GM19397 (cell line): ENCODE data around the gene SACS.

Experiments used
- ATAC-seq: cut with Tn5 transposase; IDR thresholded peaks from one replicate; pipeline ENCODE4 v1.9.1; 2021; ENCODE audit warnings: mild to moderate bottlenecking, moderate library complexity; ENCODE audit not compliant: unreplicated experiment

Gene SACS

GRCh38 chr13:23372264-23372906, 61.1 kb downstream of the SACS start:
- ATAC-seq: no peak

DNA sequence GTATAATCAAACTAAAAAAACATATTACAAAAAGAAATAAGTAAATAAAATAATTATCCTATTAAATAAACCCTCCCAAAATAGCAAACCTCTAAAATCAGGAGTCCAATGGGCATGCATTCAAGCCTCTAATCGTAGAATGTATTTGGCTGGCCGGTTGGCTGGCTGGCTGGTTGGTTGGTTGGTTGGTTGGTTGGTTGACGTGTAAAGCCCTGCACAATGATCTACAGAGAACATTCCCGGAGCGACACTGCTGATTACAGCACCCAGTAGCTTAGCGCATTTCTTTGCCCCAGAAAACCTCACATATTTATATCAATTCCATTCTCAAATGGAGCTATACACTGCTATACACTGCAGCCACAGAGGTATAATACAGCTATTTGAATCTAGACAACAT, 65.6 kb downstream of the SACS start:
- no peak for ATAC-seq

- no peak for ATAC-seq
Observed at GRCh38 chr13:23365652-23366051, 67.8 kb downstream of the SACS start.

- no peak for ATAC-seq
Observed at GRCh38 chr13:23359882-23360281, 73.6 kb downstream of the SACS start.

DNA sequence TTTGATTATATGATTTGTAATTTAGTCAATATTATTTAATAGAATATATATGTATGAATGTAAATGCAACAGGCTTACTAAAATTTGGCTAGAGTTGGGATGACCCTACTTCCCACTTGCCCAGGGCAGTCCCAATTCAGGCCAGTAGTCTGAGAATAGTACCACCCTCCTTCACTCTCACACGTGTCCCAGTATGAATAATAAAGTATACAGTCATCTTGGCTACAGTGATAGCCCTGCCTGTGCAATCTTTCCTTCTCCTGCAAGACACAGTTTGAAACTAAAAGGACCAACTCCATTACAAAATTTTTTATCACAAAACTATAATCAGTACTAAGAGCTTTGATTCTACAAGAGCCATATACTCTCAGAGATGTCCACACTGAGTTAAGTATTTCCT, 76.2 kb downstream of the SACS start:
- ATAC-seq: no peak

- no peak for ATAC-seq
Observed at GRCh38 chr13:23356368-23356767, 77.1 kb downstream of the SACS start.

DNA sequence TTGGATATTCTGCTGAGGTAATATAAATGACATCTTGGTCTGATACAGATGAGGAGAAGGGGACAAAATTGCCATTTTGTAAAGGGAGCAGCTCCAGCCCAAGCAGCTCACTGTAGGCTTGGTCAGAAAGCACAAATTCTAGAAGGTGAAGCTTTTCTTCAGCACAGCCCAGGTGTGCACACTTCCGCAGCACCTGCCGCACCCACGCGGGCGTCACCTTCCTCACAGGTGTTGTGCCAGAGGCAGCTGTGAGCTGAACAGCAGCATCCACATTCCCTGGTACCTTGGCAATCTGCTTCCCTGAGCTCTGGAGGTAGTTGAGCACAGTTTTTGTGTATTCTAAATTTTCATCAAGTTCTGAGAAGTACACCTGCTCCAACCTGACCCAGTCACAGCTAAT, 79.0 kb downstream of the SACS start:
- no peak for ATAC-seq

DNA sequence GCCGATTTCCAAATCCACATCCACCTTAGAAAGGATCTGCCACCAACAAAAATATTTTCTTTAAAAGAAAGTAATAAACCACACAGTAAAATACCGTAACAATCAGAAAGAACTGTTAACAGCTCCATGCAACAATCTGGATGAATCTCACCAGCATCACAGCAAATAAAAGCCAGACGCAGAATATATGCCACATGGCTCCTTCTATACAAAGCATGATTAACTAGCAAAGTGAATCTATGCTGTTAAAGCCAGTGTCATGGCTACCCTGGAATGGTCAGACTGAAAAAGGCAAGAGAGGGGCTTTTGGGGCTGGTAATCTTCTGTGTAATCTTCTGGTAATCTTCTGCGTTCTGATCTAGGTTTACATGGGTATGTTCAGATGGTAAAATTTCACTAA, 81.3 kb downstream of the SACS start:
- ATAC-seq: no peak

- ATAC-seq: no peak
Observed at GRCh38 chr13:23350009-23350408, 83.5 kb downstream of the SACS start.

DNA sequence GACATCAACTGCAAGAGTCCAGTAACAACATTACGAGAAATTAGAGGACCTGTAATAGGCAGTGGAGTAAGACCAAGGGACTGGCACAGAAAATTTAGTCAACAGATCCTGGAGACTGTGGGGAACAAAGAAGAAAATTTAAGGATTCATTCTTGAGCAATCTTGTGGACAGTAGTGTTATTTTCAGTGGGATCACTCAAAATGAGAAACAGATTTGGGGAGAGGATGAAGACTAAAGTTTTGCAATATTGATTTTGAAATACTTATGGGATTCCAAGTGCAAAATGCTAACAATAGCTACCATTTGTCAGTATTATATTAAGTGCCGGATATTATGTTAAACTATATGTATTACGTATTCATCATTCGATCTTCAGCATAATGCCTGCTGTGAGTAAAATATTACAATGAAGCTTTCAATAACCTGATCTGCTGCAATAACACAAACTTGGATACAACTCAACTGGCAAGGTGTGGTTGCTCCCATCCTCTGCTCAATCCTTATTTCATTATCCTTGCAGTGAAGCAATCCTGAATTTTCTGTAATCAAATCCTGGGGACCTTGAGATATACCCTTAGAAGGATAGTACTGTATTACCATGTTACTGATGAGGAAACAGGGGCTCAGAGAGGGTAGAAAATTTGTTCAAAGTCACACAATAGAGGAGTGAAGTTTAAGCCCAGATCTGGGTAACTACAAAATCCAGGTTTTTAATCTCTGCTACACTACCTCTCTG, 84.2 kb downstream of the SACS start:
- ATAC-seq: no peak

DNA sequence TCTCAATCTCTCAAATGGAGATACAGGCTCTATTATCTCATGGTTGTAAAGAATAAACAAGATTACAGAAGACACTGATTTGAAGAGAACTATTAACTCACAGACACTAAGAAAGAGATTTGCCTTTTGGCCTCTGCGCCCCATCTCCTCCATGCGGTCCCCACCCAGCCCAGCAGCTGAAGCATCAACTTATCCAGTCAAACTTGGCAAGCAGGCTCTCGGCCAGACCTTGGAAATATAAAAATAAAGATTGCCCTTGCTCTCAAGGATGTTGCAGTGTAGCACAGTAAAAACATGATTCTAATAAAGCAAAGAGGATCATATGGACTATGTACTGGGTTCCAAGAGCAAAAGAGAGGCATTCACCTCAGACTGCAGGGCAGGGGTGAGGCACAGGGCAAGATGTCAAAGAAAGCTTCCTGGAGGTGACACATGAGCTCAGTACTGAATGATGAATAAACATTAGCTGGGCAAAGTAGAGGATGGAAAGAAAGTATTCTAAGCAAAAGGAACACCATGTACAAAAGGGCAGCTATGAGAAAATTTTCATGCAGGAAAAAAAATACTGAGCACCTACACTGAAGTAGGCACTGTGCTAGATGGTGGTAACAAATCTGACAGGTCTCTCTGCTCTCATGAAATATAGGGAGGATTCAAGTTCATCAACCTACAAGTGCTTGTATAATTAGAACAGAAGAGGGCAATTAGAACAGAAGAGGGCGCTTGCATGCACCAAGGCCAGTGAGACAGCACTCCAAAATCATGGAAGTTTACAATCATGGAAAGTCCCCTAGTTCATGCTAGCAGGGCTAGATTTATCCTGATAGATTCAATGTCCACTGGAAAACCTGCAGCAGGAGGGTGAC, 85.0 kb downstream of the SACS start:
- no peak for ATAC-seq

DNA sequence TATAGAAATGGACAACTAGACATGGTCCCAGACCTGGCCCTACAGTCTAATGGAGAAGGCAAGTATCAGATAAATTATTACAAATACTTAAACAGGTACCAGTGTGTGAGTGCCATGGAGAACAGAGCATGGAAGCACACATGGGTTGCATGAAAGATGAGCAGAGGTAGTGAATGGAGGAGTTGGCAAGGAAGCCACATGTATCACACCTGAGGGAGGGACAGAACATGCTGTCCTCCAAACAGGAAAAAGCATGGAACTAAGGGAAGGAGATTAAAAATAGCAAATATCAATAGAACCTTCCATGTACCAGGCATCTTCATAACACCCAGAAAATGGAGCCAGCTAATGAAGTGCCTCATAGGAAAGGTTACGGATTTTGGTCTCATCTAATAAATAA, 85.9 kb downstream of the SACS start:
- ATAC-seq: no peak

- no peak for ATAC-seq
Observed at GRCh38 chr13:23344931-23345595, 88.4 kb downstream of the SACS start.

- no peak for ATAC-seq
Observed at GRCh38 chr13:23339225-23339624, 94.3 kb downstream of the SACS start.

- ATAC-seq: no peak
Observed at GRCh38 chr13:23330356-23330755, 103.1 kb downstream of the SACS start.

DNA sequence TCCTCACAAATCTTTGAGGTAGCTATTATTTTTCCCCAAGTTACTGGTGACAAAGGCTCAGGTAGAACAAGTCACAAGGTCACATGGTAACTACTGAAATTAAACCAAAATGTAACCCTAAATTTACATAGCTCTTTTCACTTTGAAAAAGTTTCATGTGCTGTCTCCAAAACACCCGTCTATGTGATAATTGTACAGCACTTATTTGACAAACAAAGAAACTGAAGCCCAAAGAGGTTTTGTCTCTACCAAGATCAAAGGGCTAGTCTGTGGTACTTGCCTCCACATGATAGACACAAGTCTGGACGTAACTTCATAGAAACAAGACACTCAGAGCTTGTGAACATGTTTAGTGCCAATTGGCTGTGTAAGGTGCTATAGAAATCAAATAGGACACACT, 108.3 kb downstream of the SACS start:
- no peak for ATAC-seq

GRCh38 chr13:23323946-23324709, 109.4 kb downstream of the SACS start:
- no peak for ATAC-seq

DNA sequence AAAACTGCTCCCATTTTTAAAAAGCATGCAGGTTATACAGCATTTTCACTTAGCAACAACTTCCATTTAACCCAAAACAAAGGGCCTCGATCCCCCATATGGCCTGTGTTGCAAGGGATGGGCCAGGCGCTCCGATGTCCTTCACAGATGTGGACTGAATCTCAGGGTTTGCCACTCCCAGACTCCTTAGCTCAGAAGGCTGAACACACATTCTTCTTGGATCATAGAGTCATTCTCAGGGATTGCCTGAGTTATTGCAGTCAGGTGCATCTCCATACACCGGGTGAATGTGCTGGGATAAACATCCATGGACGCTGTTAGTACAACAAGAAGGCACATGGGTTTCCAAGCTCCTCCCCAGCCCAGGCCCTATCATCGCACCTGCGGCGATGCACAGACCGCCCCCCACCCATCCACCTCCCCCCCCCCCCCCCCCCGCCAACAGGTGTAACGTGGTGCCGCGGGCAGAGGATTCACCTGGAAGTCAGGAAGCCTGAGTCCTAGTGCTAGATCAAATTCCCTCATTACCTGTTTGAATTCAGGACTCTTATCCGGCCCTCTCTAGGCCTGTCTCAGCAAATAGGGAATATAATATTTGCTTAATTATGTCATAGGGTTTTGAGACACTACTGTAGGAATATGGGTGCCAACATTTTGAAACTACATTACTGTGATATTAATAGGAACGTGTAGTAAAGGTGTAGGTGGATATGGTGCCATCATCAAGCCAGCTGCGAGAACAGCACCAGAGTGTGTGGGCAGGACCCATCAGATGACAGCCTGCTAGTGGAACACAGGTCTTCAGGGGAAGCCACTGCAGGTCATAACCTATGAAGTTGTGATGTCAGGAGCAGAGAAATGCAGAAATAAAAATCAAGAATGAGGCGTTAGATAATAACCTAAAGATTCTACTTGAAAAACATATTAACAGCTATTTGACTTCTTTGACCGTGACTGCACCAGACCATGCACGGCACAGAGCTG, 110.9 kb downstream of the SACS start:
- ATAC-seq: no peak

- ATAC-seq: peak; percentile 78
Observed at GRCh38 chr13:23321535-23322241, 111.8 kb downstream of the SACS start.
